Fibroblast of gingiva (primary cell): ENCODE measurements around the gene CCDC124.

Source experiments
- DNase-seq: peaks from one replicate; pipeline ENCODE4 v3.0.0-alpha.2; 2011; ENCODE audit warnings: low read depth

CCDC124 gene

DNA sequence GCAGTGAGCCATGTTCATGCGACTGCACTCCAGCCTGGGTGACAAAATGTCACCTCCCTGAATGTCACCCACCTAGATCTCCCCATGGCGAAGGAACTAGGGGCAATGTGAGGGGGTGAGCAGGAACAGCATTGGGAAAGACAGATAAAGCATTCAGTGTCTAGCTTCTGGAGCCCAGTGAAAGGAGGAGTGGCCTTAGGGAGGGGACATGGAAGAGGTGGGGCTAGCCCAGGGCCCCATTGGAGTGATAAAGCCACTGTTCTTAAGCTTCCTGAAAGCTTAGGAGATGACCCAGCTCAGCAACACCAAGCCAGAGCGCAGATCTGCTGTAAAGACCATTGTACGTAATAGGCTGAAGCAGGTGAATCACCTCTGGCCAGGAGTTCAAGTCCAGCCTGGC lies 21.1 kb downstream of the CCDC124 start:
- DNase-seq: no peak

DNA sequence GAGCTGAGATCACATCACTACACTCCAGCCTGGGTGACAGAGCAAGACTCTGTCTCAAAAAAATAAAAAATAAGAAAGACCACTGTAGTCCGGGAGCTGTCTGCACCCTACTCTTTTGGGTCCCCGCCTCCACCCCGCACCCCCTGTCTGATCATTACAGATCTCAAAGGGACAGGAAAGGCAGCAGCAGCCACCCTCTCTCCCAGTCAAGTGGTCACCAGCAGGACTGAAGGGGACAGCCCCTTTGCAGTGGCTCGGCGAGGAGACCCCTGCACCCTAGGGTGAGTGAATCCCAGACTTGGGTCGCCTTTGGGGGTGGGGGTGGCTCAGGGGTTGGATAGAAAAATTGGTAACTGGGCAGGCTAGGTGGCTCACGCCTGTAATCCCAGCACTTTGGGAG lies 21.6 kb downstream of the CCDC124 start:
- no peak for DNase-seq

DNA sequence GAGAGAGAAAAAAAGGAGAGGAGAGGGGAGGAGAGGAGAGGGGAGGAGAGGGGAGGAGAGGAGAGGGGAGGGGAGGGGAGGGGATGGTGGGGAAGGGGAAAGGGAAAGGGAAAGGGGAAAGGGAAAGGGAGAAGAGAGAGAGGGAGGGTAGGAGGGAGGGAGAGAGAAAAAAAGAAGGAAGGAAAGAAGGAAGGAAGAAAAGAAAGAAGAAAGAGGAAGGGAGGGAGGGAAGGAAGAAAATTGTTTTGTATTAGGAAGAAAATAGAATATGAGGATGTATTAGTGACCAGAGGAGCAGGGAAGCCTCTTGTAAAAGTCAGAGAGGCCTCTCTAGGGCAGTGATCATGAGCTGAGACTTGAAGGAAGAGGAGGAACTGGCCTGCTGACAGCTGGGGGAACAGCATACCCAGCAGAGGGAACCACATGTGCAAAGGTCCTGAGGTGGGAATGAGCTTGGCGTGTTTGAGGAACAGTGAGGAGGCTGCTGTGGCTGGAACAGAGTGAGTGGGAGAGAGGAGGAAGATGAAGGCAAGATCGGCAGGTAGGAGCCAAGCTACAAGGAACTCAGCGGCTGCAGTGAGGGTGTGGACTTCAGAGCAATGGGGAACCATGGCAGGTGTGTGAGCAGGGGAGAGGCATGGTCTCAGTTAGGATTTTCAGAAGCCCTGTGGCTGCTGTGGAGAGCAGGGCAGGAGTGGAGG lies 24.5 kb downstream of the CCDC124 start:
- no peak for DNase-seq

DNA sequence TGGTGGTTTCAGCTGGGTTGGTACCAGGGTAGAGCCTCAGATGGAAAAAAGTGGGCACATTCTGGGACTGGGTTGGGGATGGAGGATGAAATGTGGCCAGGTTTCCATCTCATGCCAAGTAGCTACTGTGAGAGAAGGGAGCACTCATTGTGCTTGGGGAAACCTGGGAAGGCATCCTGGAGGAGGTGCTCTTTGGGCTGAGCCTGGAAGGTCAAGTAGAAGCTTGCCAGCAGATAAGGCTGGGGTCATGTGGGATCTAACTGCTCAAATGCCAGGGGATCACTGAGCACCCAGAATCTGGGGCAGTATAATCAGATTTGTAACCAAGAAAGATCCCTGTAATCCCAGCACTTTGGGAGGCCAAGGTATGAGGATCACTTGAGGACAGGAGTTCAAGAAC lies 25.1 kb downstream of the CCDC124 start:
- DNase-seq: no peak

DNA sequence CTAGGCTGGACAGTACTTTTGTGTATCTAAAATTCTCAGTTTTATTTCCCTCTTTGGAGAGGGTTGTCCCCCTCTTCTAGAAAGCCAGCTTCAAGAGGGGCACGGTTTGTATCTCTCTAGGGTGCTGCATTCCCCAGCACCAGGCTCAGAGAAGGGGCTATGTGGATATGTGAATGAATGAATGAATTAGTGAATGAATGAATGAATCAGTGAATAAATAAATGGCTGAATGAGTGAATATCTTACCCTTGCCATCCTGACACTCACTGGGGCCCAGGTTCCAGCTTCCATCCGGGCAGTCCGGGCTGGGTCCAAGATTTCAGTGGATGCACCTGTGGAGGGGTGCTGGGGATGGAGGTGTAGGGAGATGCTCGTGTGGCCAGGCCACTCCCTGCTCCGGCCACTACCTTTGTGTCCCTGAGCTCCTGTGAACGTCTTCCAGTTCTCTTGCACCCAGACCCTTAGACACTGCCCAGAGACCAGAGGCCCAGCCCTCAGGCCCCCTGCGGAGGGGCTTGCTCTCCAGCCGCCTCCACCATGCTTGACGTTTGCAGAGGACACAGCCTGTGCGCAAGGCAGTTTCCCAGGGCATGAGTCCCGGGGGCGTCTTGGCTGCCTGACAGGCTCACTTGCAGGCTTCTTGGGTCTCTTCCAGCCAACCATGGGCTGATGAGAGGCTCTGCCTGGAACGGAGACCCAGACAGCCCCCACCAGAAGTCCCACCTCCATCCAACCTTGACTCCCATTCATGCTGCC lies 31.3 kb downstream of the CCDC124 start:
- no peak for DNase-seq

DNA sequence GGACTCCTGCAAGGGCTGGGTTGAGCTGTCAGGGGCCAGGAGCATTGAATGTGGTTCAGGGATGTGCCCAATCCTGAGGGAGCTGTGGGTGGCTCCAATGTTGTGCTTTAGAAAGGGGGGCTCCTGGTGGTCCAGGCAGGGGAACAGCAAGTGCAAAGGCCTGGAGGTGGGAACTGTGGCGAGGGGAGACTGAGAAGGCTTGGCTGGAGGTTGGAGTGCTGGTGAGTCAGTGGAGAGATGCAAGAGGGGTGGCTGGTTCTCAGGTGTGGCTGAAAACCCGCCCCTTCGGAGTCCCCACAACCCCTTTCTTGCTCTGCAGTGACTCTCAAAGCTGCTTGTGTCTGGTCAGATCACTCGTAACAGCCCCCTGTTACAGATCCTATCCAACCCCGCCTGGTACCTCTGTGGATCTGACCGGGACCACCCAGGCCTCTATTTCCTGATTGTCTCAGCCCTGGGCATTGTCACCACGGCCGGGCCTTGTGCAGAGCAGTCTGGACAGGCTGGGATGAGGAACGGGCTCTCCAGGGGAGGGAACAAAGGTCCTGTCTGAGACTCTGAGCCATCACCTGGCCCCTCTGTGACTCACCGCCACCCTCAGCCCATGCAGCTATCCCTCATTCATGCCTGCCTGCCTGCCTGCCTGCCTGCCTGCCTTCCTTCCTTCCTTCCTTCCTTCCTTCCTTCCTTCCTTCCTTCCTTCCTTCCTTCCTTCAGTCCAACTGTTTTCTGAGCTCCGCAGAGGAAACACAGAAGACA lies 32.7 kb downstream of the CCDC124 start:
- no peak for DNase-seq

DNA sequence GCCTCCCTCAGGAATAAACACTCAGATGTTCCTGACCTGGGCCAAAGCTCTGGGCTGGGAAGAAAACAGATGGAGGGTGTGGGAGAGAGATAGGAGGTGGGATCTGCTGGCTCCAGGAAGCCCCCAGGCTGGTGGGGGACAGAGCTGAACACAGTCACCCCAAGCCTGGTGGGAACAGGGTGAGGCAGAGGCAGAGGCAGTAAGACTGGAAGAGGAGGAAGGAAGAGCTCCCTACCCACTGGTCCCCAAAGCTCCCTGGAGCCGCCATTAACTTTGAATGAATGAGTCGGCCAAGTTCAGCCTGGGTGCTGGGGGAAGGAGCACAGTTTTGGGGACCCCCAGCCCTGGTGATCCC lies 33.3 kb downstream of the CCDC124 start:
- DNase-seq: no peak

DNA sequence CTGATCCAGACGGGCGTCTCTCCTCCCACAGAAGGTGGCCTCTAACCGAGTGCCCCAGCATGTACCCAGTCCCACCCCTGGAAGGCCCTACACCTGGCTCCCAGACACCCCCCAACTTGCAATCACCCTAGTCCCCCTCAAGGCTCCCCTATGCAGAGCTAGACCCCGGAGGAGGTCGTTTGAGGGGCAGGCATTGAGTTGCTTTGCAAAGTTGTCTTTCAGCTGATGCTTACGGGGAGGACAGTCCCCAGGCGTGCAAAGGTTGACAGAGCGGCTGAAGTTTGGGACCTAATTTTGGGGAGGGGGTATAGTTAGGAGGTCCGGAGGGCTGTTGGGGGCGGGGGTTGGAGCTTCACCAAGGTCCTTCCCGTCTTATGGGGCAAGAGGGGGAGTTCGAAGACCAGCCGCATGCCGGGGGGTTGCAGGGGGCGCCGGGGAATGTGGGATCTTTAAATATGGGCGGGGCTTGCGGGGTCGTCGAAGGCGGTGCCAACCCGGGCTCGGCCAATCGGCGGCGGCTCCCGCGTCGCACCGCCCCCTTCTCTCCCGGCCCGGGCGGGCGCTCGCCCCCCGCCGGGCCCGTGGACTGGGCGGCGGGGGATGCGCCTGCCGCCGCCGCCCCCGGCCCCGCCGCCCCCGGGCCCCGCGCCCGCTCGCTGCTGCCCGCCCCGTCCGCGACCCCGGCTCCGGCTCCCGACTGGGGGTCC lies 33.9 kb downstream of the CCDC124 start, which contains the start of gene KCNN1:
TSS of gene KCNN1 (plus strand) at position 558 of the 707 bp plus-strand sequence. CDS start 6,782 bp downstream, outside the sequence.
- DNase-seq: no peak

DNA sequence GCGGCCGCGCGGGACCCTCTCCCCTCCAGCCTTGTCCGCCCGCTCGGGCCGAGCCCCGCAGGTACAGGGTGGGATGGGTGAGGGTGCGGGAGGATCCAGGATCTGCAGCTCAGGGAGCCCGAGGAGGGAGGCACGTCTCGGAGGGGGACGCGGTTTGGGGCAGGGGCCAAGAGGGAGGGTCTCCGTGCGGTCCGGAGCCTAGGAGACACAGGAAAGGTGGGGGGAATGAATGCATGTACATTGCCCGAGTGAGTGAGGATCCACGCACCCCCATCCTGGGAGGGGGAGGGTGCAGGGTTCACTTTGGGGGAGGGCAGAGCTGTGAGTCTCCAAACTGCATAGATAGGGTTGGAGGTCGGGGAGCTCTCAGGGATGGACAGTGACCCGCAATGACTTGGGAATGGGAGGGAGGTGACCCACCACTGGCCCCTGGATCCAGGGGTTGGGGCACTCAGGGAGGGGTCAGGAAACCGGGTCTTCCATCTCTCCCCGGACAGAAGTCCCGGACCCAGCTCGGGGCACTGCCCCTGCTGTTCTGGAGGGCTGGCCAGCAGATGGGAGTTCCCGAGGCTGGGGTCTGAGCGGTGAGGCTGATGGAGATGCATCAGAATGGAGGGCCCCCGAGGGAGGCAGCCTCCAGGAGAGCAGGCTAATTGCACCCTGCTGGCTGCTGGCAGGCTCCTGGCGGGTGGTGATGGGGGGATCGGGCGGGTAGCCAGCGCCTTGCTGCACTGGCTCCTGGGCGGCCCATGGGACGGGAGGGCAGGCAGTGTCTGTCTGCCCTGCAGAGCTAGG lies 34.6 kb downstream of the CCDC124 start:
- no peak for DNase-seq

DNA sequence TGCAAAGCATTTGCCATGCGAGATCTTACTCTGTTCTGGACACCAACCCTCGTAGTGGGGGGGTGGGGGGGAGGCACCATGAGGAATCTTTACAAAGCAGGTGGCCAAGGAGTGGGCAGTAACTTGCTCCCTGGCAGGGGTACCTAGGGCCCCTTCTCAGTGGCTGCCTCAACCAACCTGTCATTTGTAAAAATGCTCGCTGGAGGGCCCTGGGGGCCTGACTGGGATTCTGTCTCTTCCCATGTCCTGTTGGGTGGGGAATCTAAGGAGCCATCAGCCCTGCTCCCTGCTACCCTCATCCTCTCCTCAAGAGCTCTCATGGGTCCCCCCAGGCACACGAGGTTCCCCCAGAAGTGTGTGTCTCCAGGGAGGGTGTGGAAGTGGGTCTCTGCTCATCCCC lies 35.5 kb downstream of the CCDC124 start:
- DNase-seq: no peak

DNA sequence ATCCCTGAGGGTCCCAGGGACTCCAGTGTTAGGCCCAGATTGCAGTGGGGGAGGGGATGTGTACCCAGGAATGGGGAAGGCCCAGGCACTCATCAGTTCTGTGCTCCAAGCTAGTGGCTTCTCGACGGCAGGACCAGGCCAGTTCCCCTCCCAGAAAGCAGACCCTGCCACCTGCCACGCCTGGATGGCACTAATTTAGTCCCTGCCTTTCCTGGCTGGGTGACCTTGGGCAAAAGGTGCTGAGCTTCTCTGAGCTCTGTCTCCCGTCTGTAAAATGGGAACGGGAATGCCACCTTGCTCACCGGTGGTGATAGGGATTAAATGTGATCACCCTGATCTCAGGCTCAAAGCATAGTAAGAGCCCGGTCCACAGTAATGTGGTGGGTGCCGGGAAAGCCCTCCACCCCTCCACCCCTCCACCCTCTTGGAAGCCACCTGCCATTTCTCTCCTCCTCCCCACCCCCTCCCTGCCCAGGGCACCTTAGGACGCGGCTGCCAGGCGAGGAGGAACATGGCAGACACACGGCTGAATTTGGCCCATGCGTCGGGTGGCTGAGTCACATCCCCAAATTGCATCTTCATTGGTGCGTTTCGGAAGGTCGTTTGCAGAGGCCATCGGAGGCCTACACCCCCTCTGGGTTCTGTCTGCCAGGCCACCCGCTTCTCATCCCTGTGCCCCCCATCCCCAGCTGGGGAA lies 36.4 kb downstream of the CCDC124 start:
- DNase-seq: no peak

DNA sequence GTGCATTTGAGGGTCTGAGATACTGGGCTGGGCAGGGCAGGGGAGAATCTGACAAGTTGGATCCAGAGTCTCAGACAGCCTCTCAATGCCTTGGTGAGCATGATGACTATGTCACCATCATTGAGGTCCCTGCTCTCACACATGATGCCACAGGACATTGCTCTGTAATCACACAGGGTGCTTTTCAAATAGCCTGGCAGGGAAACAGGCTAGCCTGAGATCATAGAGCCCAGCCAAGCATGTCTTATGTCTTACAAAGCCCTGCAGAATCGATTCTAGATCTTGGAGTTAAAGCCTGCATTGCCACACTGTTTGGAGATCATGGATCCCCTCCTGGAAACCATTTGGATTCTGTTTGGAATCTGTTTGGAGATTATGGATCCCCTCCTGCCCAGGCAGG lies 39.4 kb downstream of the CCDC124 start:
- no peak for DNase-seq

DNA sequence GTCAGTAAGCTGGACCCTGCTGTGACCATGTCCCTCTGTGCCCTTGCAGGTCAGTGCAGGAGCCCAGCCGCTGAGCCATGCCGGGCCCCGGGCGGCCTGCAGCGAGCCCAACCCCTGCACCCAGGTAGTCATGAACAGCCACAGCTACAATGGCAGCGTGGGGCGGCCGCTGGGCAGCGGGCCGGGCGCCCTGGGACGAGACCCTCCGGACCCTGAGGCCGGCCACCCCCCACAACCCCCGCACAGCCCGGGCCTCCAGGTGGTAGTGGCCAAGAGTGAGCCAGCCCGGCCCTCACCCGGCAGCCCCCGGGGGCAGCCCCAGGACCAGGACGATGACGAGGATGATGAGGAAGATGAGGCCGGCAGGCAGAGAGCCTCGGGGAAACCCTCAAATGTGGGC lies 40.9 kb downstream of the CCDC124 start:
- DNase-seq: no peak

DNA sequence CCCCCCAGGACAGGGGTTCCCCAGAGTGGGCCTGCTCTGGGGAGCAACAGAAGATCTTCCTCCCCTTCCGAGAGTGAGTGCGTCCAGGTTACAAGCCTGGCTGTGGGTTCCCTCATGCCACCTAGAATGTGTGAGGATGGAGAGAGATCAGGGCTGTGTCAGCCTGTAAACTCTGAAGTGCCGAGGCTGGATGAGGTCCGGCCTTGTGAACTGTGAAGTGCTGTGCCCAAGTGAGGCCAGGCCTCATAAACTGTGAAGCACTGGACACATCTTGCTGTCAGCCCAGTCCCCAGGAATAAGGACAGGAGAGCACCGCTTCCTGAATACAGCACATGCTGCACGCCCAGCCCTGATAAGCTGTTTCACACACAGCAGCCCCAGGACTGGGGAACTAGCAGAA lies 41.7 kb downstream of the CCDC124 start:
- DNase-seq: no peak

DNA sequence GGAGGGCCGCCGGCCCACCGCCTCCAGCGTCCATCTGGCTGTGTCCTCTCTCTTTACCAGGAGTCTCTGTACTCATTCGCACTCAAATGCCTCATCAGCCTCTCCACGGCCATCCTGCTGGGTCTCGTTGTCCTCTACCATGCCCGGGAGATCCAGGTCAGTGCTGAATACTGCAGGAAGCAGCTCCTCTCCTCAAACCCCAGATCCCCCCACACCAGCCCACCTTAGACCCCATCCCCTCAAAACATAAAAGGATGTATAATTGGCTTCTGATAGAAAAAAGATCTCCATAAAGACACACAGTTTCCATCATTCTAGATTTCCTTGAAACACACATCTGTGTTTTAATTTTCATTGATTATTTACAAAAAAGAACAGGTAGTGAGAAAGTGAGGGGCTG lies 42.2 kb downstream of the CCDC124 start:
- no peak for DNase-seq

DNA sequence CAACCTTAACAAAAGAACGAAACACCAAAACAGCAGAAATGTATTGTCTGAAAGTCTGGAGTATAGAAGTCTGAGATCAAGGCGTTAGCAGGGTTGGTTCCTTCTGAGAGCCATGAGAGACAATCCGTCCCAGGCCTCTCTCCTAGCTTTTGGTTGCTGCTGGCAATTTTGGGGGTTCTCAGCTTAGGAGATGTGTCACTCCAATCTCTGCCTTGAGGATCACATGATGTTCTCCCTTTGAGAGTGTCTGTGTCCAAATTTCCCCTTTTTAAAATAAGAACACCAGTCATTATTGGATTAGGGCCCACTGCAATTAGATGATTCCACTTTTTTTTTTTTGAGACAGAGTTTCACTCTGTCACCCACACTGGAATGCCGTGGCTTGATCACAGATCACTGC lies 44.2 kb downstream of the CCDC124 start:
- no peak for DNase-seq

DNA sequence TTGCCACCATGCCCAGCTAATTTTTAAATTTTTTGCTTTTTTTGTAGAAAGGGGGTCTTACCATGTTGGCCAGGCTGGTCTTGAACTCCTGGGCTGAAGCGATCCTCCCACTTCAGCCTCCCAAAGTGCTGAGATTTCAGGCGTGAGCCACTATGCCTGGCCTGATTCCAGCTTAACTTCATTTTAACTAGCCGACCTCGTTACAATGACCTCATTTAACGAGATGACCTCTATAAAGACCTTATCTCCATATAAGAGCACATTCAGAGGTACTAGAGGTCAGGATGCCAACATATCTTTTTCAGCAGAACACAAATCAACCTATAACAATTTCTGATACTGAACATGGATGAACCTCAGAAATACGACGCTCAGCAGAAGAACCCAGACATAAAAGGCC lies 44.7 kb downstream of the CCDC124 start:
- DNase-seq: no peak

DNA sequence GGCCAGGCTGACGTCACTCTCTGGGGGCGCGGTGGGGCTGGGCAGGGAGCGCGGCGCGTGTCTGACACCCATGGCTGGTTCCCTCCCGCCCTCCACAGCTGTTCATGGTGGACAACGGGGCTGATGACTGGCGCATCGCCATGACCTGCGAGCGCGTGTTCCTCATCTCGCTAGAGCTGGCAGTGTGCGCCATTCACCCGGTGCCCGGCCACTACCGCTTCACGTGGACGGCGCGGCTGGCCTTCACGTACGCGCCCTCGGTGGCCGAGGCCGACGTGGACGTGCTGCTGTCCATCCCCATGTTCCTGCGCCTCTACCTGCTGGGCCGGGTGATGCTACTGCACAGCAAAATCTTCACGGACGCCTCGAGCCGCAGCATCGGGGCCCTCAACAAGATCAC lies 48.8 kb downstream of the CCDC124 start:
- no peak for DNase-seq

DNA sequence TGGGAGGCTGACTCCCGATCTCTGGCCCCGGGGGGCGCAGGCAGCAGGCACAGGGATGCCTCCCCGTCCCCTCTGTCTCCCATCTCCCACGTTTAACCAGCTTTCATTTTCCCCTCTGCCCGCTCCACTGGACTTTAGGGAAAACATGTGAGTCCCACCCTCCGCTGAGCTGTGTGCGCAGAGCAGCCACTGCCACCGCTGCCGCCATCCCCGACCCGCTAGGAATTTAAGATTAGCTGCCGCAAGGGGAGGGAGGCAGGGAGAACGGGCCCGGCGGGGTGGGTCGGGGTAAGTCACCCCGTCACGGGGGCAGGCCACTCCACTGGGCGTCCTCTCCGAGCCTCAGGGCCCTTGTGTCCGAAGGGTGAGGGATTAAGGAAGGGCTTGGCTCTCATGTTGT lies 49.6 kb downstream of the CCDC124 start:
- no peak for DNase-seq

DNA sequence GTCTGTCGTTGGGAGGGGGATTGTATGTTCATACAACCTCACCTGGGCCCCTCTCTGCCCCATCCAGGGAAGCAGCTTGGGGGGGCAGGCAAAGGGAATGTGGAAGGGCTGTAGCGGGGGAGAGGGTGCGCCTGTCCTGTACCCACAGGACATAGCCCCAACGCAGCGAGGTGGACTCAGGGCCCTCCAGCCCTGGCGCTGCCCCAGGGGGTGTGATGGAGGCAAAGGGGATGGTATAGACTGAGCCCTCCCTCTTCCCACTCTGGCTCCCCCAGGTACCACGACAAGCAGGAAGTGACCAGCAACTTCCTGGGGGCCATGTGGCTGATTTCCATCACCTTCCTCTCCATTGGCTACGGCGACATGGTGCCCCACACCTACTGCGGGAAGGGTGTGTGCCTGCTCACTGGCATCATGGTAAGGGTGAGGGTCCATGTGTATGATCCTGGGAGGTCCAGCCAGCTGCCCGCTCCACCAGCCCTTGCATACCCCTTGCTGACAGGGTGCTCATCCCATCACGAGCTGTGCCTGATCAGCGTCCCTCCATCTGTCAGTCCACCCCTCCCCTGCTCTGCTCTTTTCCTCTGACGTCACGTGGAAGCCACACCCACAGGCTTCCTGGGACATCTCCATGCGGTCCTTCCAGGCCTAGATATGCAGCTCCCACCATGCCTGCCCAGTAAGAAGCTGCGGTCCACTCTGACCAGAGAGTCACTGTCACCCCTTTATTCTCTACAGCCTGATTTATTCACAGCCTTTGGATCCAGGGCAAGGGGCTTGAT lies 52.4 kb downstream of the CCDC124 start:
- no peak for DNase-seq
